RPMI7951 (cell line): Measurements from ENCODE around the gene KRTAP4-2. TPM values are rescaled to one million over a fixed set of nuclear protein-coding genes. Genes with fewer than 3 reads are reported as not detected.
"Not testable (repeated sequence)": the region's sequence is repeated elsewhere in the genome, so short reads cannot be mapped to it uniquely, and the experiment has no call there.

Source experiments
- DNase-seq: peaks from one replicate; pipeline ENCODE4 v3.0.0-alpha.2; 2012; ENCODE audit warnings: low read depth
- total RNA-seq: library from RNA; depleted of rRNA; stranded (reverse); fragments of >200 nt; shearing (Covaris generic); gene quantifications from 2 replicates; pipeline ENCODE4 v1.2.3, GENCODE V29; 2014; rRNA removed

Gene KRTAP4-2
- not detected in 2 replicates for total RNA-seq

GRCh38 chr17:41177727-41178271 lies at the start of gene KRTAP4-2:
Gene KRTAP4-2, minus strand, starts transcription at chr17:41178221. Its CDS starts 57 bp downstream, at chr17:41178164.
- no peak for DNase-seq

GRCh38 chr17:41226598-41227095 lies 48.6 kb upstream of the KRTAP4-2 start, which contains the start of gene KRTAP9-2:
Gene KRTAP9-2, plus strand, starts transcription at chr17:41226648. Its CDS starts 7 bp downstream, at chr17:41226655.
- DNase-seq = not testable (repeated sequence)

GRCh38 chr17:41226051-41226450 lies 48.0 kb upstream of the KRTAP4-2 start:
- peak; percentile 18 for DNase-seq

GRCh38 chr17:41223821-41224220 lies 45.8 kb upstream of the KRTAP4-2 start:
- DNase-seq = no peak

- DNase-seq = no peak
These were observed 37.7 kb upstream of the KRTAP4-2 start for GRCh38 chr17:41215681-41216080.

- no peak for DNase-seq
These were observed 34.6 kb upstream of the KRTAP4-2 start for GRCh38 chr17:41212524-41213169.

- DNase-seq = peak; percentile 61
These were observed 33.9 kb upstream of the KRTAP4-2 start for GRCh38 chr17:41211845-41212466.

- DNase-seq = no peak
These were observed 21.5 kb upstream of the KRTAP4-2 start for GRCh38 chr17:41199421-41200078.

- no peak for DNase-seq
These were observed 18.0 kb upstream of the KRTAP4-2 start for GRCh38 chr17:41196068-41196467.

- no peak for DNase-seq
These were observed 12.3 kb upstream of the KRTAP4-2 start for GRCh38 chr17:41190328-41190727.

GRCh38 chr17:41189837-41190318 lies 11.9 kb upstream of the KRTAP4-2 start, which contains the start of gene KRTAP9-1:
Gene KRTAP9-1, plus strand, starts transcription at chr17:41189887. Its CDS starts 0 bp downstream, at chr17:41189887.
- DNase-seq = not testable (repeated sequence)

- no peak for DNase-seq
These were observed 8.9 kb upstream of the KRTAP4-2 start for GRCh38 chr17:41186872-41187271.

GRCh38 chr17:41185001-41185400 lies 7.0 kb upstream of the KRTAP4-2 start:
- no peak for DNase-seq

GRCh38 chr17:41184480-41184961 lies 6.5 kb upstream of the KRTAP4-2 start, which contains the start of gene KRTAP4-1:
Gene KRTAP4-1, minus strand, starts transcription at chr17:41184911. Its CDS starts 57 bp downstream, at chr17:41184854.
- no peak for DNase-seq

GRCh38 chr17:41178843-41179616 lies 1.0 kb upstream of the KRTAP4-2 start:
- peak; percentile 27 for DNase-seq

- peak; percentile 34 for DNase-seq
These were observed 320 bp upstream of the KRTAP4-2 start for GRCh38 chr17:41178341-41178740.

GRCh38 chr17:41176744-41177387 lies 1.2 kb downstream of the KRTAP4-2 start:
- DNase-seq = no peak

GRCh38 chr17:41171886-41172285 lies 6.1 kb downstream of the KRTAP4-2 start:
- no peak for DNase-seq

- DNase-seq = no peak
These were observed 9.9 kb downstream of the KRTAP4-2 start, which contains the start of gene KRTAP4-3 for GRCh38 chr17:41168121-41168520. Gene KRTAP4-3, minus strand, starts transcription at chr17:41168221. Its CDS starts 49 bp downstream, at chr17:41168172.

GRCh38 chr17:41167561-41167960 lies 10.5 kb downstream of the KRTAP4-2 start:
- no peak for DNase-seq
